Activated CD4-positive, CD25-positive, alpha-beta regulatory T cell (primary cell): ENCODE measurements around the gene TGFB2.
A peak's percentile ranks its signal among the peaks of the same experiment; 100 is the strongest.

Source experiments
- DNase-seq, 4 experiments: peaks; one replicate each; lab custom pipeline; 2025; lab: John Stamatoyannopoulos, UW

Gene TGFB2

DNA sequence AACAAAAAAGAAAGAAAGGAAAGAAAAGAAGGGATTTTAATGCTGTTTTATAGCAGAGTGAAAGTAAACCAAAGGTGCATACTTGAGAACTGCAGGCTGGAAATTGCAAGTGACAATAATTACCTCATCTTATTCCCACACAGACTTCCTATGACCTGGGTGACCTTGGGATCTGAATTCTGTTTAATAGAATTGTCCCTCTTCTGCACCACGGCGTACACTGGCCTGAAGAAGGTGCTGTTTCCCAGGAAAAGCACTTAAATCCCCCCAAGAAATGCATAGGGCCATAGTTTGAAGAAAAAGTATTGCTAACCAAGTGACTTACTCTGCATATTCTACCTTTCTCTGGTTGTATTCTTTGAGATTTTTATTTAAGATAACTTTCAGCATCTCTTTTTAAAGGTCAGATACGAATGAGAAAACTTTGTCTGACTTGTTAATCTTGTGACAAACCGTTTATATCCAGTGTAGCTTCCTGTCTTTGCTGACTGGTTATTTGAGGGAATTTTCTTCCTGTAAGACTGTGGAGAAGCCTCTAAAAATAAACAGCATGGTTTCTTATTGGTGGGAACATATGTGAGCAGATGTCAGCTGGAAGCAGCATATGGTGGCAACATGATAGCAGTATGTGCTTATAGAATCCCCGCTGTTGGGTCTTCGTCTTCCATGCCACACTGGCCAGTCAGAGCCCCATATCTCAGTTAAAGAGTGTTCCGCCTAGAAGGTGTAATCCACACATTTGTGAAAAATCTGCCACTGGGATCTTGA, 16.3 kb downstream of the TGFB2 start:
- DNase-seq, result no peak

DNA sequence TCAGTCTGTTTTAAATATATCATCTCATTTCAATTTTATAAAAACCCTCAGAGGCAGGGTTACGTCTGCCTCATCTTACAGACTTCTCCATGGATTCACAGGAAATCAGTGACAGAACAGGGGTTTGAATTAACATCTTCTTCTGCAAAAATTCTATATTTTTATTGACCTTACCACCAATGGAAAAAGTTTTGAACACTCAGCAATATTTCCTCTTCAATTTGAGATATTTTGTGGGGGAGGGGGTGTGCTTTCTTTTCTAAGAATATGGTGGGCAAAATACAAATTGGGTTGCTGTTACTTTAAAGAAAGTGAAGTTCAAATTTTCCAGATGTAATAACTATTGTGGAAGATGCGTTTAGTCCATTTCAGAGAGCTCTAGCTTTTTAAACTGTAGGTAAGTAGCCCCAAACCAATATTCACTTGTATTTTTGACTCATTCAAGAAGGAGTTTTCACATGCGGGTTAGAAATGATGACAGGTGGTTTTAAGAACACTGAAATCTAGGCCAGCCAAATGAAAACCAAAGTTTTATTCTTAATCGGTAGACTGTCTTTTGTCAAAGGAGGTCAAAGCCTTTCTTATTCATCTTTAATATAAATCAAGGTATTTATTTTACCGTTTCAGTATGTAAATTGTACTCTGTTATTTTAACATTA, 17.4 kb downstream of the TGFB2 start:
- DNase-seq, result no peak

DNA sequence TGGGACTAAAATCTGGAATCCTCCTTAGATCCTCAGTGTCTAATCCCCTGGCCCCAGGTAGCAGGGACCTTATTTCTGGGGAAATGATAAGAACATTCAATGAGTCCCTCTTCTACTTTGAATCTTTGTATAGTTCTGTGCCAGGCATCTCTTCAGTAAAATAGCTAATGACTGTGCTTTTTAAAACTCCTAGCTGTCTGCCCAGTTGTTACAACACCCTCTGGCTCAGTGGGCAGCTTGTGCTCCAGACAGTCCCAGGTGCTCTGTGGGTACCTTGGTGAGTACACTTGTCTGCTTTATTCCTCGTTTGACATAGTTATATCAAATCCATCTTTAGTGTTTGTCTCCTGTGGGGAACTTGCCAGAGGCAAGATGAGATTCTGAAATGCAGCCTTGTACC, 18.0 kb downstream of the TGFB2 start:
- no peak for DNase-seq

DNA sequence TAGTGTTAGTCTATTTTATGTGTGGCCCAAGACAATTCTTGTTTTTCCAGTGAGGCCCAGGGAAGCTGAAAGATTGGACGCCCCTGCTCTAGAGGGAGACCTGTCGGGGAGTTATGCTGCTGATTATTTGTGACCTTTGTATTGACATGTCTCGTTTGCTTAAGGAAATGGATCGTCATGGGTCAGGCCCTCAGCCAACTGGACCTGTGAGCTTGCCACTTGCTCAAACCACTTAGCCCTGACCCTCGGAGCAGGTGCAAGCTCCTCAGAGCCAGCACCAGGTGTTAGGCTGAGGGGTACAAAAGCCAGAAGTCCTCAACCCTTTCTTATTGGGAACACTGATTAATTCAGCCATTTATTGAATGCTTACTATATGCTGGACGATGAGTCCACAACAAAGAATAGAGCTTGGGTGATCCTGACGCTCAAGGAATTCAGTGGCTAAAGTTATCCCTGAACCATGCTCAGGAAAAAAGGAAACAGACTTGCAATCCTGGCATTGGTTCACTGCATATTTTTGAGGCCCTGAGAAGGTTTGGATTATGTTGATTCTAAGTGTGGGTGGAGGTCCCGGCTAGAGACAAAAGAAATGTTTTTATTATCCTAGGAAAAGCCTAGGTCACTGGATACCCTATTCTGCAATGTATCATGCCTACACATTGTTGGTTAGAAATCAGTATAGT, 19.0 kb downstream of the TGFB2 start:
- DNase-seq, result no peak

DNA sequence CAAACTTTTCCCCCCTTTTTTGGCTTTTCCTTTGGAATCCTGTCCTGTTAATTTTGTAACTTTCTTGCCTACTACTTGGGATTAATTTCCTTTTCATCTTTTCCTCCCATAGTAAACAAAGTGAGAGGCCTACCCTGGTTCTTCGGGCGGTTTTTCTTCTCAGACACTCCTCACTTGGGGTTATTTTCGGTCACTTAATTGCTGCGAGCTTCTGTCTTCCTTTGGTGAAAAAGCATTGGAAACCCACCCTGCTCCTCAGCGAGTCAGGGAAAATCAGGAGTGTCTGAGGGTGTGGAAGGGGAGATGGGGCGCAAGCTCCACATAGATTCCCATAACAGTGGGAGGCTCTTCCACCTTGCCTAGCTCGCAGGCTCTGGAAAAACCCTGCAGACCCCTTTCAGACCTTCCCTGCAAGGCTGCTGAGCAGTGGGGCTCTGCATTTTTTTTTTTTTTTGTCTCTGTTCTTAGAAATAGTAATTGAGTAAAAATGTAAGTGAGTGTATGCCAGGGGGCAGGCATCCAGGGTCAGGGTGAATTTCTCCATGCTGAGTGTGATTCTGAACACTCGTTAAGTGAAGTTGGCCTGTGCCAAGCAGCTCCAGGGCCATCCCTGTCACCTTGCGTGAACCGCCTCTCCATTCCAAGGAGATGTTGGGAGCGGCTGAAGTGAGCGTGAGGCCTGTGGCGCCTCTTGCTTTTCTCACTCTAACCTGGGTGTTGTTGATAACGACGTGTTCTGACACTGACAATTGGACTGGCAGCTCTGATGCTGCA, 20.3 kb downstream of the TGFB2 start:
- no peak for DNase-seq

DNA sequence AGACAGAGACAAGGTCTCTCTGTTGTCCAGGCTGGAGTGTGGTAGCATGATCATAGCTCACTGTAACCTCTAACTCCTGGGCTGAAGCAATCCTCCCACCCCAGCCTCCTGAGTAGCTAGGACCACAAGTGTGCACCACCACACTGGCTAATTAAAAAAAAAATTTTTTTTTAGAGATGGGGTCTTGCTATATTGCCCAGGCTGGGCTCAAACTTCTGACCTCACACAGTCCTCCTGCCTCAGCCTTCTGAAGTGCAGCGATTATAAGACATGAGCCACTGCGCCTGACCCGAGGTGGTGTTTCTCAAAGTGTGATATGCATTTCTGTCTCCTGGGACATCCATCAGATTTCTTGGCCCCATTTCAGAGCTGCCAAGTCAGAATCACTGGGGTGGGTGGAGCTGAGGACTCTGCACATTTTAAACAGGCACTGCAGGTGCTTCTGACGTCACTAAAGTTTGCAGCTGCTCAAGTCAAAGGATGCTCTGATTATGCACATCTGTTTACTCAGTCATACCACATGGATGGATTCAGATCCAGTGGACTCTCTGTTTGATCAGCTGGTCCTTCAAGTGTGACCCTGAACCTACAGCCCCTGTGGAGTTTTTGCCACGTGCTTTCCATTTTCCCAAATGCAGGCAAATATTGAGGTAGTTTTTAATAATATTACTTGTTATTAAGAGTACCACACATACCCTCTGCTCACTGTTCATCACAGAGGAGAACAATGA, 21.4 kb downstream of the TGFB2 start:
- no peak for DNase-seq

DNA sequence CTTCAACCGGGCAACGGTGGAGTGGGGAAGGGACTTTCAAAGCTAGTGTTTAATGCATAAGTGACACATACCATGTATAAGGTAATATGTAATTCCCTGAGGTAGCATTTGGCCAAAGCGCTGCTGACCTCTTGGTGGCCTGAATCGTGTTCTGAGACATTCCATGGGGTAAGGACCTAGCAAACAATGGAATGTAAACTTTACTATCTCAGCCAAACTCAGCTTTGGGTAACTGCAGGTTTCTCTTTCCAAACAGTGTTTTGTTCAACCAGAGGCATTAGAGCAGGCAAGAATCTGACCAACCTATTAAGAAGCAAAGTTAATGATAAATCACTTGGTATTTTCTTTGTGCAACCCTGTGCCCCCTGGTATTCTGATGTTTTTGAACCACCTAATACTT, 22.0 kb downstream of the TGFB2 start:
- no peak for DNase-seq

DNA sequence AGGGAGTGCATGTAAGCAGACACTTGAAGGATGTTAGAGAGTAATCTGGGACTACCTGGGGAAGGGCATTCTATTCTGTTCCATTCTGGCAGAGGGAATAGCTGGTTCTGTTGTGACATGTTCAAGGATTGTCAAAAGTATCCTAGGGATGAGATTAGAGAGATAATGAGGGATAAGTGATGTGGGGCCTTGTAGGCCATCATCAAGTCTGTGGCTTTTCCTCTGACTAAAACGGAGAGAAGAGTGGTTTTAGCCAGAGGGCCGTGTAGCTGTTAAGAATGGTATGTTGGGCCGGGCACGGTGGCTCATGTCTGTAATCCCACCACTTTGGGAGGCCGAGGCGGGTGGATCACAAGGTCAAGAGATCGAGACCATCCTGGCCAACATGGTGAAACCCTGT, 23.6 kb downstream of the TGFB2 start:
- DNase-seq, result no peak

DNA sequence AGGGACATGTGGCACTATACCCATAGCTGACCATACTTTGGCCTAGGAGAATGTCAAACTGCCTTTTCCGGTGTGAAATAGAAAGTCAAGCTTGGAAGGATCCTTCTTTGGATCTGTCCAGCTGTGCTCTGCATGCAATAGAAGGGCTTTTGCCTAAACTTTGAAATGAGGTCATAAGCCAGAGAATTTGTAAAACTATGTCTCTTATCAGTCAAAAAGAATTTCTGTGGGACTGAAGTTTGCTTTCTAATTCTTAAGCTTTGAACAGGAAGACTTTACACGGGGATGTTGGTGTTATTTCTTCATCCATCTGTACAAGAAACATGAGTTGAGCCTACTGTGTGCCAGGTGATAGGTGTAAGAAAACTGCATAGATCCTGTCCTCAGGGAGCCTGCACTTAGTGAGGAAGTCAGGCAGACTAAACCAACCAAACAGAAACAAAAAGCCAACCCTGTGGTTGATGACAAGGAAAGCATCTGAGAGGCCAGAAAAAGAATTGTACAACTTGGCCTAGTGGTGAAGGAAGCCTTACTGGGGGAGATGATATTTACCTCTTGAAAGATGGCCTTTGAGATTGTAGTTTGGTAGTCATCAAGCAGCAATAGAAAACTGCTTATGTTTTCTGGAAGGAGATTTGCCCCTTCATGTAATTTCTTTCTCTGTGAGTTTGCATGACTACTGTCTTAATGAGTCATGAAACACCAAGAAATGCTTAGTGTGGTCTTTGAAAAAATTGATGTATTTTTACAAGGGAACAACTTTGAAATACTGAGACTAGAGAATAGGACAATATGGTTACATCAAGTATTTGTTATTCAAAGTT, 24.8 kb downstream of the TGFB2 start:
- DNase-seq, result no peak

DNA sequence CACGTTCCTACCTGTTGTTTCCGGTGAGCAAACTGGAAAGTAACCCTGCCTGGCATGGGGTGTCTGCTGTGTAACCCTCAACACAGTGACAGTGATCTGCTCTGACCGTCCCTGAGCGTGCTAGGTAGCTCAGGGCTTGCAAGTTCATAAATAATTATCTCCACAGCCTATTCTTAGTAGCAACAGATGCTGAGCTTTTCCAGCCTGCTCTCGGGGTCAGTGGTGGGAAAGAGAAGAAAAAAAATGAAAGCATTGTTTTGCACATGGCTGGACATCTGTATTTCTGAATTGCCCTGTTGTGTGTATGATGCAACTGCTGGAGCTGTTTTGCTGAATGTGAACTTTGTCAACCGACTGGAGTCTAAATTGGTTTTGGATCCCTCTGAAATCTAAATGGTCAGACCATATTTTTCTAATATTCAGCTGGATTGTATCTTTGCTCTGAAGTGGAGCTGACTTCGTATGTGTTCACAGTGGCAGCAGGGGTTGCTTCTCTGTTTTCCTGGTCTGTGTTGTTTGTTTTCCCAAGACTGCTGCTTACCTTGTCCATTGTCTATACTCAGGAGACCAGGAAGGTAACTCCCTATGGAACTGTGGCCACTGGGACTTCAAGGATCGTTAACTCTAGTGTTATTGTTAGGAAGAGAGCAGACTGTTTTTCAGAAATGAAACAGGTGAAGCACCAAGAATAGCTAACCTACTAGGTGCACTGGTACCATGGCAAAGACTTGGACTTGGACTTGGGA, 27.0 kb downstream of the TGFB2 start:
- DNase-seq, result no peak

DNA sequence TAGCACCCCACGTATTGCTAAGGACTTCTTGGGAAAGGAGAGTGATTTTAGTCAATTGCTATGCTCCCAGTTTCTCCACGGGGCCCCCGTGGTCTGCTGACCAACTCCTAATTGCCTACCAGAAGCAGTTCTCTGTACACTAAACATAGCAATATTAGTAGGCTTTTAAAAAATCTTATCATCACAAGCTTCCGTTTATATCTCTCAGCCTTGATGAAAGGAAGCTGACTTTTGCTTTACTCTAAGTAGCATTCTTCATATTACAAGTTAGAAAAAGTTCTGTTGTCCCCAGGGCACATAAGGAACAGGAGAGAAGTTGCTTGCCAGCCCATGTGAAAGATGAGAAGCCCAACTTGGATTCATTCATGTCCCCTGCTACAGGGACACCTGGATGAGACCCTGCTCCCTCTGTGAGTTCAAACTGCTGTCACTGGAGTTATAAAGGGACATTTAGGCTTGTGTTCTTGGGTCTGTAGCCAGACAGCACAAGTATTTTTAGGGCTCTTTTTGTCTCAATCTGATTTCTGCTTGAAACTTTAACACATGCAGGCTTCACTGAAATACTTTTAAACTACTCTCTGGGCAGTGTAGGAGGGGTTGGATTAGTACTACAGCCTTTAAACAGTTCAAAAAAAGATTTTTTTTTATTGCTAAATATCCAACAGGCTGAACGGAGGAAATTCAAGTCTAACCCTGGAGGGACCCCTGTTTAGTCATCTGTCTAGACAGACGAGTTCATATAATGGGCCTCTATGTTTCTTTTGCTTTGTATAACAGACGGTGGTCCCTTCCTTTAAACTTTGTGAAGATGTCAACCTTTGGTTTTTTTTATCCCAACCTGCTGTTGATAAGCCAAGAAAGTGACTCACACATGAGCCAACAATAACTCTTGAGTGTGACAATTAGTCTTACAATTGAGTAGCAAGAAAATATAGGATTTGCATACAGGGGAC, 29.5 kb downstream of the TGFB2 start:
- DNase-seq, result no peak

DNA sequence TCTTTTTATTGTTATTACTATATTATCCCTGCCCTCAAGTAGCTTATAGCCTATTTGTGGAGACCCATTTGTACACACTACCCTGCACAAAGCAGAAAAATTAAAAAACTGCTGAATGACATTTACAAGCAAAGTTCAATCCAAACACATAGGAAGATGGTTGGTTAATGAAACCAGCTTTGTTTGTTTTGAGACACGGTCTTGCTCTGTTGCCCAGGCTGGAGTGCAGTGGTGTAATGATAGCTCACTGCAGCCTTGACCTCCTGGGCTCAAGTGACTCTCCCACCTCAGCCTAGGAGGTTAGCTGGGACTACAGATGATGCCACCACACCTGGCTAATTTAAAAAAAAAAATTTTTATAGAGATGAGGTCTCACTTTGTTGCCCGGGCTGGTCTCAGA, 31.6 kb downstream of the TGFB2 start:
- DNase-seq, result no peak

DNA sequence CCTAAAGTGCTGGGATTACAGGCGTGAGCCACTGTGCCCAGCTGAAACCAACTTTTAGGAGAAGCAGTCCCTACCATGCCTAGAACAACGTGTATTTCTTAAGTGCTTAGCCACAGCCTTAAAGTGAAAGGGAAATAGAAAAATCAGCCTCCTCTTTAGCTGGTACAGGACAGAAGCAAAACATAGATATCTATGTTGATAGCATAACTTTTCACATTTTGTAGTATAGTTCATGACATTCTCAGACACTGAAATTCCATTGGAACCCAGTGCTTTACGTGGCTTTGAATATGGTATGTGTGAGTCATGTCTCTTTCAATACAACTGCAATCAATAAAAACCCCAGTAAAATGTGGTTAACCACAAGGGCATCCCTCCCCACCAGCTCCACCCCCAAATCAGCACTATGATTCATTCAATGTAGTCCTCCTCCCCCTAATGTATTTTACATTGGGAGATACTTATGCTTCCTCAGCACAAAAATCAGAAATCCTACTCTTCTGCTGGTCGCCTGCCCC, 32.1 kb downstream of the TGFB2 start:
- DNase-seq, result peak in 3 of 4 experiments; percentile 2 to 13 (median 3)

DNA sequence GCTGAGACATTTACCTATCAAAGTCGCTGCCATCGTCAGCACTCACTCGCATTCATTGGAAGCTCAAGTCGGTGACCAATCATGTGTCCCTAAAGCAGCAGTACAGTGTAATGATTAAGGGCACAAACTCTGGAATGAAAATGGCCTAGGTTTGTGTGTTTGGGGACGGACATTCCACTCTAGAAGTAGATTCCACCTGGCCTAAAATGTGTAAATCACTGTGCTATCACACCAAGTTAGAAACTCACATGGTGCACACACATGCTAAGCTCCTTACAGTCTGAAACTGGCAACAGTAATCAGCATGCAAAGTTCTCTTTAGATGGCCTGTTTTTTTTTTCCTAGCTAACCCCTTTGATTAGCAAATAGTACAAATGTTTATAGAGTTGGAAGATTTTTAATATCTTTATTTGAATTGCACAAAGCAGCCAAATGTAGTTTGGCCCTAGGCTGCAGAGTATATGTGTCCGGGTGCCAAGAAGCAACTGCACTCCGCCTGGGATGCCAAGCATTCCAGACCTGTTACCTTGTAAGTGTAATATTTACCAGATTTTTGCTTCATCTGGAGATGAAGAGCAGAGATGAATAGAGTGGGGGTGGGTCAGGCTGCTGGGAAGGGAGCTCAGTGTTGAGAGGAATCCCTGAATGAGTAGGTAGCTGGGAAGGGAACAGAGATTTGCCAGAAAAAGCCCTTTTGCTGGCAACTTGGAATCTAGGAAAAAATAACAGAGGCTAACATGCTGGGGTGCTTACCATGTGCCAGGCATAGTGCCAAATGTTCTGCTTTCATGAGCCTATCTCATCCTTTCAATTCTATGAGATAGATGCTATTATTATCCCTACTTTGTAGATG, 35.2 kb downstream of the TGFB2 start:
- no peak for DNase-seq

DNA sequence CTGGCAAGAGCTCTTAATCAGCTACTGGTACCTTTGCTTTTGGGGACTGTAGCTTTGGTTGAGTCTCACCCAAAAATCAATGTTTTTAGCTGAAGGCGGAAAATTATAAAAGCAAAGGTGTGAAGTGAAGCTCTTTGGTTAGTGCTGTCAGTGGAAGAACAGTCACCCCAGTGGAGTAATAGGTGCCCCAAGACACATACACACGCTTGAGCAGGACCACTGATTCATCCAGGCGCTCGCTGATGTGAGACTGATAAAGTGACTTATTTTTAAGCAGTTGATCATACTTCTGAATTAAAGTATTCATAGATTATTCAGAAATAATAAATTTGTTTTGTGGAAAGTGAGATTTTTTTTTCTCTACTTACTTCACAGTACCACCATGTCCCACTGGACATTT, 37.1 kb downstream of the TGFB2 start:
- DNase-seq, result no peak

DNA sequence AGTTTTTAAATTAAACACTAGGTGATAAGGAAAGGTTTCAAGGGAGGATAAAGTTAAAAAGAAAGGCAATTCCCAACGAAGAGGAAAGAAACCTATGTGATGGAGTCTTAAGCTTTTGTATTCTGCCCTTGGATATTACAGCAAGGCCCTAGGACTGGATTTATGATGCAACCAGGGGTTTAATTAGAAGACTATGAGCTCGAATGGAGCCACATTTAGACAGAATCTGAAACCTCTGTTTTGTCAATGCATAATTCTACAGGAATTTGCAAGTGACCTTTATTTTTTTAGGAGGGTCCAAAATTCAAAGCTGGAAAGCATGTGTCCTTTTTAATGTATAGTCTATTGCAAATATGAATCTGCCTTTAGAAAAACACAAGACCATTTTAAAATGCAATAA, 37.9 kb downstream of the TGFB2 start:
- DNase-seq, result no peak

DNA sequence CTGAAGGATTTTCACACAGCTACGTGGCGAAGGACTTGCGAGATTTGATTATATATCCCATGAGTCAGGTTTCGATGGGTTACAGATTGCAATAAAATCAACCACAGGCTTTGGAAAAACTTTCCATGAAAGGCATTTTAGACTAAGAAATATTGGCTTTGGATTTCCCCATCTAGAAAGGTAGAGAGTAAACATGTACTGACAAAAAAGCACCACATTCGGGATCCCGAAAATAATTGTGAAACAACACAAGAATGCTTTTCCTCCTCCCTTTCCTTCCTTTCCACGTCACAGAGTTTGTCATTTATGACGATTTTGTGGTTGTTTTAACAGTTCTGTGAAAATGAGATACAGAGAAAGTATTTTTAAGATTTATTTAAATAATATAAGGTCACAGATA, 38.5 kb downstream of the TGFB2 start:
- no peak for DNase-seq

DNA sequence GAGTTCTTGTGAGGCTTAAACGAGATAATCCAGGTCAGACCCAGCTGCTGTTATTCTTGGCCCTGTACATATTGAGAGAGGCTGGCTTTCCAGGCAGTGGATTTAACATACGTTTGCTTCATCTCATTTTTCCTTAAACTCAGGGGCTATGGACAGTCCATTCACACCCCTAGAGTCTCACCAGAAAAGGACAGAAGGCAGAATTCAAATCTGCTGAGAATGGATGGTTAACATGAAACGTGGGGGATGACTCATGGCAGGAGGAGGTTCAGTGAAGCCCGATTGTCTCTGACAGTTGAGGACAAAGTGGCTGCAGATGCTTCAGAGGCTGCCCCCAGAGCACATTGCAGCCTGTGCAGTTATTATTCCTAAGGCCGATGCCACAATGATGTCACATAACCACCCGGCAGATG, 39.5 kb downstream of the TGFB2 start:
- no peak for DNase-seq
